OCI-LY3 (cell line): ENCODE data around the gene CCL4L2.
"Not testable (repeated sequence)": the region's sequence is repeated elsewhere in the genome, so short reads cannot be mapped to it uniquely, and the experiment has no call there.

Source experiments
- EZH2phosphoT487 ChIP-seq: fragments of 200-600 bp; shearing (Covaris generic); IDR thresholded peaks from 2 replicates; pipeline ENCODE4 v1.6.1; 2018; ENCODE audit warnings: antibody characterized with exemption, mixed run types, low read depth
- TF ChIP-seq, protein P1 (sequence below): fragments of 200-600, 300-600 bp; sonication (generic); IDR thresholded peaks from 2 replicates; pipeline ENCODE4 v1.5.1; 2014; ENCODE audit warnings: antibody characterized with exemption, low read length, low read depth

DNA sequence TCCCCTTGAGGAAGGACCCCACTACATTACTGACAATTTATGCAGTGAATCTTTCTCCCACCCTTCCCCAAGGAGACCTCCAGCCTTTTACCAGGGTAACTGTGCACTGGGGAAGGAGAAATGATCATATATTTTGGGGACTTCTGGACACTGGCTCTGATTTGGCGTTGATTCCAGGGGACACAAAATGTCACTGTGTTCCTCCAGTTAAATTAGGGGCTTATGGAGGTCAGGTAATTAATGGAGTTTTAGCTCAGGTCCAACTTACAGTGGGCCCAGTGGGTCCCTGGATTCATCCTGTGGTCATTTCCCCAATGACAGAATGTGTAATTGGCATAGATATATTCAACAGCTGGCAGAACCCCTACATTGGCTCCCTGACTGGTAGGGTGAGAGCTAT lies 8.7 kb downstream of the CCL4L2 start:
- not testable (repeated sequence) for TF ChIP-seq EZH2phosphoT487
- TF ChIP-seq, protein P1, sequence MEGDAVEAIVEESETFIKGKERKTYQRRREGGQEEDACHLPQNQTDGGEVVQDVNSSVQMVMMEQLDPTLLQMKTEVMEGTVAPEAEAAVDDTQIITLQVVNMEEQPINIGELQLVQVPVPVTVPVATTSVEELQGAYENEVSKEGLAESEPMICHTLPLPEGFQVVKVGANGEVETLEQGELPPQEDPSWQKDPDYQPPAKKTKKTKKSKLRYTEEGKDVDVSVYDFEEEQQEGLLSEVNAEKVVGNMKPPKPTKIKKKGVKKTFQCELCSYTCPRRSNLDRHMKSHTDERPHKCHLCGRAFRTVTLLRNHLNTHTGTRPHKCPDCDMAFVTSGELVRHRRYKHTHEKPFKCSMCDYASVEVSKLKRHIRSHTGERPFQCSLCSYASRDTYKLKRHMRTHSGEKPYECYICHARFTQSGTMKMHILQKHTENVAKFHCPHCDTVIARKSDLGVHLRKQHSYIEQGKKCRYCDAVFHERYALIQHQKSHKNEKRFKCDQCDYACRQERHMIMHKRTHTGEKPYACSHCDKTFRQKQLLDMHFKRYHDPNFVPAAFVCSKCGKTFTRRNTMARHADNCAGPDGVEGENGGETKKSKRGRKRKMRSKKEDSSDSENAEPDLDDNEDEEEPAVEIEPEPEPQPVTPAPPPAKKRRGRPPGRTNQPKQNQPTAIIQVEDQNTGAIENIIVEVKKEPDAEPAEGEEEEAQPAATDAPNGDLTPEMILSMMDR, result not testable (repeated sequence)
